GM12878 (cell line): ENCODE measurements around the gene ADGRA3. TPM values are rescaled to one million over a fixed set of nuclear protein-coding genes. Genes with fewer than 3 reads are reported as not detected.

ENCODE experiments used
- ATAC-seq: fragments of 200-7000 bp; cut with Tn5 transposase; 3 replicates; pipeline ENCODE4 v1.9.1; 2020; ENCODE audit warnings: mild to moderate bottlenecking, moderate library complexity
- BruUV-seq: library from RNA; stranded (reverse); fragments of 400-500 nt; replicated peaks from 2 replicates; lab custom pipeline; 2021; lab: Mats Ljungman, UMichigan
- CTCF ChIA-PET: fragments of 300-600 bp; sonication (Branson Sonifier 250); formaldehyde crosslinking; extraction: SDS; loops from one replicate; lab custom pipeline; 2021; ENCODE audit warnings: inconsistent platforms; lab: Yijun Ruan, JAX
- POLR2A ChIA-PET: fragments of 350-600 bp; formaldehyde crosslinking; extraction: SDS; loops from one replicate; lab custom pipeline; 2021; ENCODE audit warnings: inconsistent platforms; lab: Charles Lee
- RAD21 ChIA-PET: fragments of 300-600 bp; sonication (Branson Sonifier 250); formaldehyde crosslinking; loops from one replicate; lab custom pipeline; 2023; ENCODE audit warnings: antibody characterized with exemption; ENCODE audit not compliant: unreplicated experiment; lab: Charles Lee
- SMC1A ChIA-PET: fragments of 300-600 bp; sonication (Branson Sonifier 250); formaldehyde crosslinking; loops from one replicate; lab custom pipeline; 2023; ENCODE audit not compliant: unreplicated experiment, uncharacterized antibody; lab: Charles Lee
- DNase-seq: peaks from one replicate; pipeline ENCODE4 v3.0.0-alpha.2; 2011; ENCODE audit warnings: low read depth, low spot score
- FAIRE-seq: peaks from 3 replicates; lab custom pipeline; 2011; peaks lifted over from hg19 to GRCh38; lab: Jason Lieb, UNC
- H2AFZ ChIP-seq: 2 replicates; pipeline ENCODE4 v1.6.0; 2011; ENCODE audit warnings: low read depth, low read length, control low read depth; ENCODE audit not compliant: control insufficient read depth
- H3K27ac ChIP-seq: 2 replicates; pipeline ENCODE4 v1.5.1; 2011; ENCODE audit warnings: control low read depth; ENCODE audit not compliant: control insufficient read depth, insufficient read depth
- H3K27me3 ChIP-seq, 2 experiments: replicated peaks in 1 of 2; 2 replicates each; pipeline versions ENCODE4 v1.6.0 to v1.6.1; 2011; ENCODE audit warnings: low read length in 1 of 2; ENCODE audit not compliant: control insufficient read depth in 2 of 2, insufficient read depth in 2 of 2
- H3K36me3 ChIP-seq, 2 experiments: 2 replicates each; pipeline ENCODE4 v1.5.1; 2011; ENCODE audit warnings: low read length in 1 of 2; ENCODE audit not compliant: control insufficient read depth in 2 of 2, insufficient read depth in 2 of 2
- H3K4me1 ChIP-seq: 2 replicates; pipeline ENCODE4 v1.6.1; 2011; ENCODE audit warnings: mild to moderate bottlenecking, low read length, moderate library complexity, mixed read lengths; ENCODE audit not compliant: control insufficient read depth, insufficient read depth
- H3K4me2 ChIP-seq: 2 replicates; pipeline ENCODE4 v1.6.0; 2011; ENCODE audit warnings: control low read depth; ENCODE audit not compliant: control insufficient read depth, insufficient read depth
- H3K4me3 ChIP-seq: fragments of 200-600 bp; sonication (generic); 2 replicates; pipeline ENCODE4 v1.5.1; 2016
- H3K79me2 ChIP-seq: 2 replicates; pipeline ENCODE4 v1.6.0; 2011; ENCODE audit warnings: low read length; ENCODE audit not compliant: control insufficient read depth, insufficient read depth
- H3K9ac ChIP-seq: 2 replicates; pipeline ENCODE4 v1.8.0; 2011; ENCODE audit warnings: low read length, control low read depth, mixed read lengths; ENCODE audit not compliant: control insufficient read depth, insufficient read depth
- H3K9me3 ChIP-seq: replicated peaks from 3 replicates; pipeline ENCODE4 v1.5.1; 2011; ENCODE audit warnings: mild to moderate bottlenecking, low read length; ENCODE audit not compliant: control insufficient read depth, insufficient read depth
- H4K20me1 ChIP-seq: 2 replicates; pipeline ENCODE4 v1.6.0; 2011; ENCODE audit not compliant: control insufficient read depth, insufficient read depth
- CTCF ChIP-seq, 3 experiments: IDR thresholded peaks in 2 of 3; conservative IDR thresholded peaks in 1 of 3; 2 replicates each; pipeline ENCODE4 v1.5.1; 2011; ENCODE audit warnings: low read depth in 3 of 3, low read length in 3 of 3, mild to moderate bottlenecking in 3 of 3, control low read depth in 2 of 3, moderate library complexity in 2 of 3, inconsistent platforms in 1 of 3, mixed read lengths in 1 of 3; ENCODE audit not compliant: control insufficient read depth in 2 of 3, insufficient read depth in 1 of 3; ENCODE audit errors: extremely low read depth in 1 of 3
- RAD21 ChIP-seq: IDR thresholded peaks from 2 replicates; pipeline ENCODE4 v1.6.1; 2011; ENCODE audit warnings: mild to moderate bottlenecking, low read depth, low read length, moderate library complexity; ENCODE audit not compliant: insufficient read depth
- SMC3 ChIP-seq: IDR thresholded peaks from 2 replicates; pipeline ENCODE4 v1.6.1; 2011; ENCODE audit warnings: low read length, improper control_type of control experiment, borderline replicate concordance
- SUPT20H ChIP-seq: IDR thresholded peaks from 2 replicates; pipeline ENCODE4 v1.6.1; 2011; ENCODE audit warnings: low read depth, mild to moderate bottlenecking, low read length, moderate library complexity, borderline replicate concordance; ENCODE audit not compliant: control insufficient read depth
- WGBS: methylation state at CpG from one replicate; pipeline ENCODE4 v1.1.6; 2016; ENCODE audit warnings: low lambda C conversion rate; ENCODE audit not compliant: insufficient replicate concordance, insufficient coverage; ENCODE audit errors: missing lambda C conversion rate; 5-methylcytosine and 5-hydroxymethylcytosine counted together
- in situ Hi-C: fragments of 300-500 bp; cut with MboI; formaldehyde crosslinking; loops from 9 replicates; pipeline ENCODE4 v1.14.3; 2018; ENCODE audit warnings: mixed read lengths
- intact Hi-C: fragments of 100-400 bp; cut with micrococcal nuclease; formaldehyde crosslinking; loops from one replicate; pipeline ENCODE4 v1.14.2; 2022; ENCODE audit not compliant: unreplicated experiment
- polyA plus RNA-seq, 11 experiments: library from polyadenylated mRNA; depleted of rRNA in 4 of 11; unstranded in 6 of 11; stranded (reverse) in 5 of 11; fragments of >200 nt; fragmentation: Nextera tagmentation in 4 of 11; fragmentation: Illumina TruSeq in 1 of 11; extraction: Ambion mirVana in 4 of 11; extraction: Trizol in 1 of 11; gene quantifications; 1 replicate in 1 of 11; 2 replicates in 10 of 11; pipeline versions ENCODE4 v1.2.1 to v1.2.3, GENCODE V29; 2011 to 2016; ENCODE audit warnings: inconsistent platforms in 2 of 11, missing spikeins in 2 of 11, low read depth in 1 of 11
- total RNA-seq, 4 experiments: library from RNA; depleted of rRNA in 3 of 4; stranded (reverse); fragments of >200 nt in 3 of 4; fragmentation: Illumina TruSeq in 1 of 4; extraction: Trizol in 1 of 4; gene quantifications; 2 replicates each; pipeline versions ENCODE4 v1.2.1 to v1.2.3, GENCODE V29; 2013 to 2021

Gene ADGRA3
- total and polyA plus RNA-seq, 10 of the 15 experiments (the other 5 are each of a cell fraction or from before 2014, with no cell fraction given), result 0.24 to 66.2 (median 2.5) TPM

- Histone ChIP-seq H3K27ac (no peak overlapping the region), H3K4me2 (no peak overlapping the region), H3K4me1 (no peaks in the 10 kb centered on the region), H3K79me2 (no peaks in the 10 kb centered on the region), H4K20me1 (no peaks in the 10 kb centered on the region), H3K36me3 (no peaks in the 10 kb centered on the region), H3K4me3 (no peak overlapping the region), H3K9me3 (no peaks in the 10 kb centered on the region), H3K27me3 (no peaks in the 10 kb centered on the region), H2AFZ (no peak overlapping the region), H3K9ac (no peak overlapping the region)
- 0% methylated on average over 1 of the region's 1 CpG for WGBS
- POLR2A ChIA-PET, result interaction anchor here (1.0 kb wide), 1 partner anchor 197 kb away, joined by 4 read pairs; no protein-coding TSS in a partner anchor
- TF ChIP-seq SMC3 (peak; percentile 44; the same call in 1 of the 2 replicates), CTCF (IDR thresholded peaks at IDR 0.05 in 2 of 3, conservative IDR thresholded peaks at IDR 0.05 in 1 of 3; ENCODE audit: control insufficient read depth in 2 of 3, extremely low read depth in 1 of 3, insufficient read depth in 1 of 3, low read depth in 3 of 3, low read length in 3 of 3) (peak in 2 of 3 experiments; percentile 31 to 46; a peak in 4 of 6 replicates), RAD21 (peak; percentile 34; the same call in 1 of the 2 replicates), SUPT20H (no peak)
- no peak for ATAC-seq
- CTCF ChIA-PET, result interaction anchor here (0.6 to 6.6 kb wide), 43 partner anchors 10 to 622 kb away, joined by 3 to 117 read pairs (median 5); partner anchors contain the start of genes ADGRA3 and GBA3
- RAD21 ChIA-PET, result interaction anchor here (0.5 to 5.5 kb wide), 25 partner anchors 9 to 622 kb away, joined by 3 to 66 read pairs (median 3); partner anchors contain the start of gene GBA3
- FAIRE-seq, result peak; percentile 80
- DNase-seq, result no peak
- intact Hi-C loops (loop anchor here (1.0 to 5.0 kb wide), 3 partner anchors 92 to 277 kb away; no protein-coding TSS in a partner anchor), in situ Hi-C loops (no loop called here)
- no TSS peak for BruUV-seq
- SMC1A ChIA-PET, result interaction anchor here (0.7 to 10.0 kb wide), 36 partner anchors 10 to 765 kb away, joined by 3 to 101 read pairs (median 4); partner anchors contain the start of gene GBA3
Observed at GRCh38 chr4:22410645-22411247, 105.1 kb downstream of the ADGRA3 start.
